Mesendoderm (in vitro differentiated cells): ENCODE data around the gene MARK2. TPM values are rescaled to one million over a fixed set of nuclear protein-coding genes. Genes with fewer than 3 reads are reported as not detected.
A peak's percentile ranks its signal among the peaks of the same experiment; 100 is the strongest.

Experiments
- DNase-seq: peaks from one replicate; pipeline ENCODE4 v3.0.0; 2013
- H2AK5ac ChIP-seq: 2 replicates; pipeline ENCODE4 v1.6.1; 2013; ENCODE audit warnings: low read length, inconsistent platforms
- H2BK120ac ChIP-seq: 2 replicates; pipeline ENCODE4 v1.6.1; 2013; ENCODE audit warnings: low read depth, mild to moderate bottlenecking, low read length, moderate library complexity, mixed read lengths
- H2BK15ac ChIP-seq: replicated peaks from 2 replicates; pipeline ENCODE4 v1.6.1; 2013; ENCODE audit warnings: low read depth, mild to moderate bottlenecking, moderate library complexity
- H2BK5ac ChIP-seq: 2 replicates; pipeline ENCODE4 v1.6.1; 2013; ENCODE audit warnings: low read length, inconsistent platforms
- H3K18ac ChIP-seq: 2 replicates; pipeline ENCODE4 v1.6.1; 2013; ENCODE audit warnings: mild to moderate bottlenecking, low read length, mixed read lengths
- H3K23ac ChIP-seq: one replicate; pipeline ENCODE4 v1.6.1; 2013; ENCODE audit warnings: low read length
- H3K27ac ChIP-seq: 2 replicates; pipeline ENCODE4 v1.5.1; 2013; ENCODE audit warnings: low read depth, mild to moderate bottlenecking, inconsistent platforms, low read length, moderate library complexity
- H3K27me3 ChIP-seq: 2 replicates; pipeline ENCODE4 v1.6.1; 2013; ENCODE audit warnings: low read length, control low read depth, mild to moderate bottlenecking, inconsistent platforms; ENCODE audit not compliant: insufficient read depth, poor library complexity
- H3K36me3 ChIP-seq: 2 replicates; pipeline ENCODE4 v1.6.1; 2013; ENCODE audit warnings: low read length, inconsistent platforms; ENCODE audit not compliant: control insufficient read depth, insufficient read depth
- H3K4ac ChIP-seq: one replicate; pipeline ENCODE4 v1.6.1; 2013; ENCODE audit warnings: low read depth, mild to moderate bottlenecking, low read length, moderate library complexity
- H3K4me1 ChIP-seq: 2 replicates; pipeline ENCODE4 v1.6.1; 2013; ENCODE audit warnings: low read depth, low read length, inconsistent platforms; ENCODE audit not compliant: control insufficient read depth
- H3K4me2 ChIP-seq: 2 replicates; pipeline ENCODE4 v1.6.1; 2013; ENCODE audit warnings: low read length
- H3K4me3 ChIP-seq: 2 replicates; pipeline ENCODE4 v1.5.1; 2013; ENCODE audit warnings: mild to moderate bottlenecking, low read length
- H3K56ac ChIP-seq: one replicate; pipeline ENCODE4 v1.6.1; 2013; ENCODE audit warnings: low read length
- H3K79me1 ChIP-seq: 2 replicates; pipeline ENCODE4 v1.6.1; 2013; ENCODE audit warnings: low read length, inconsistent platforms
- H3K79me2 ChIP-seq: 2 replicates; pipeline ENCODE4 v1.6.1; 2013; ENCODE audit warnings: mild to moderate bottlenecking, low read length; ENCODE audit not compliant: control insufficient read depth, insufficient read depth
- H3K9ac ChIP-seq: 2 replicates; pipeline ENCODE4 v1.6.1; 2013; ENCODE audit warnings: low read length, inconsistent platforms
- H4K5ac ChIP-seq: one replicate; pipeline ENCODE4 v1.6.1; 2013; ENCODE audit warnings: low read length
- H4K8ac ChIP-seq: one replicate; pipeline ENCODE4 v1.6.1; 2013; ENCODE audit warnings: low read depth, mild to moderate bottlenecking, control low read depth, low read length, moderate library complexity
- WGBS: extraction: QIAGEN DNeasy Blood & Tissue Kit; methylation state at CpG from one replicate; pipeline ENCODE4 v1.1.7; 2013; ENCODE audit warnings: low lambda C conversion rate, missing lambda C conversion rate; ENCODE audit not compliant: insufficient coverage; ENCODE audit errors: extremely low coverage; 5-methylcytosine and 5-hydroxymethylcytosine counted together
- polyA plus RNA-seq, 2 experiments: library from polyadenylated mRNA; stranded (reverse); fragments of 200-250 nt; gene quantifications; one replicate each; pipeline ENCODE4 v1.2.3, GENCODE V29; 2013

The MARK2 gene
- 44.0 TPM for polyA plus RNA-seq (2013, experiment 1 of 2)
- 44.6 TPM for polyA plus RNA-seq (2013, experiment 2 of 2)

DNA sequence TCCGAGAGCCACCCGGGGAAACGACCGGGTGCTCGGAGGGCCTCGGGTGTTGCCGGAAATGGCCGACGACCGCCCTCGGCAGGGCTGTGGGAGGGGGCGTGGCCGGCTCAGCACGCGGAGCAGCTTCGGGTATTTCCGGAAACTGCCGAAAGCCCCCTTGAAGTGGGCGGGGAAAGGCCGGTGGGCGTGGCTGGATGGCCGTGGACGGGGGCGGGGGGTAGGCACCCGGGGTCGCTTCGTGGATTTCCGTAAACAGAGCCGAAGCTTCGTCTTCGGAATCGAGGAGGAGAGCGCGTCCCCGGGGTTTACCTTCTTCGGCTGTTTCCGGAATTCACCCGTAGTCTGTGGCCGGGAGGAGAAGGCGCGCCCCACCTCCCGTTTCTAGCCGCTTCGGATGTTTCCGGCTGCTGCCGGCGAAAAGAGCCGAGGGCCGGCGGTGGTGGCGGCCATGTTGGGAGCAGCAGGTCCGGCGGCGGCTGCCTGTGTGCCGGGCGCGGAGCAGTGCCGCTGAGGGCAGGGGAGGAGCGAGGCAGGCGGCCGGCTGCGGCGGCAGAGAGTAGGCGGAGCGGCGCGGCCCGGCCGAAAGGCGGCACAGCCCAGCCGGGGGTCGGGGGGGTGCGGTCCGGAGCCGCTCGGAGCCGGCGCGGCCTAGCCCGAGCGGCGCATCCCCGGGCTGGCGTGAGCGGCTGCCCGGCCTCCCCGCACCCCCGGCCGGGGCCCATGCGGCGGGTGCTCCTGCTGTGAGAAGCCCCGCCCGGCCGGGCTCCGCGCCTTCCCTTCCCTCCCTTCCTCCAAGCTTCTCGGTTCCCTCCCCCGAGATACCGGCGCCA is at the start of gene MARK2:
Gene MARK2, plus strand, starts transcription at position 433 of the 830 bp plus-strand sequence. Its CDS starts 397 bp downstream, at position 830.
- Histone ChIP-seq H3K56ac (peak within 1 kb of the TSS; percentile 97), H3K18ac (peak within 1 kb of the TSS; percentile 65), H2BK15ac (no peak within 1 kb of the TSS), H2BK5ac (no peak within 1 kb of the TSS), H3K27me3 (no peaks in the 10 kb centered on the region), H3K4me3 (peak within 1 kb of the TSS; percentile 94), H3K27ac (peak within 1 kb of the TSS; percentile 94), H3K79me1 (peaks cover 25% of the 10 kb centered on the region), H3K4me2 (peak within 1 kb of the TSS; percentile 97), H2BK120ac (no peak within 1 kb of the TSS), H3K79me2 (peaks cover 43% of the 10 kb centered on the region), H4K8ac (no peak within 1 kb of the TSS), H2AK5ac (no peak within 1 kb of the TSS), H3K36me3 (no peaks in the 10 kb centered on the region), H3K4me1 (peaks cover 19% of the 10 kb centered on the region), H4K5ac (no peak within 1 kb of the TSS), H3K9ac (peak within 1 kb of the TSS; percentile 95), H3K4ac (no peak within 1 kb of the TSS), H3K23ac (peak within 1 kb of the TSS; percentile 87)
- WGBS: no CpG with 5 or more reads among the region's 100 CpGs
- DNase-seq: peak; percentile 99

DNA sequence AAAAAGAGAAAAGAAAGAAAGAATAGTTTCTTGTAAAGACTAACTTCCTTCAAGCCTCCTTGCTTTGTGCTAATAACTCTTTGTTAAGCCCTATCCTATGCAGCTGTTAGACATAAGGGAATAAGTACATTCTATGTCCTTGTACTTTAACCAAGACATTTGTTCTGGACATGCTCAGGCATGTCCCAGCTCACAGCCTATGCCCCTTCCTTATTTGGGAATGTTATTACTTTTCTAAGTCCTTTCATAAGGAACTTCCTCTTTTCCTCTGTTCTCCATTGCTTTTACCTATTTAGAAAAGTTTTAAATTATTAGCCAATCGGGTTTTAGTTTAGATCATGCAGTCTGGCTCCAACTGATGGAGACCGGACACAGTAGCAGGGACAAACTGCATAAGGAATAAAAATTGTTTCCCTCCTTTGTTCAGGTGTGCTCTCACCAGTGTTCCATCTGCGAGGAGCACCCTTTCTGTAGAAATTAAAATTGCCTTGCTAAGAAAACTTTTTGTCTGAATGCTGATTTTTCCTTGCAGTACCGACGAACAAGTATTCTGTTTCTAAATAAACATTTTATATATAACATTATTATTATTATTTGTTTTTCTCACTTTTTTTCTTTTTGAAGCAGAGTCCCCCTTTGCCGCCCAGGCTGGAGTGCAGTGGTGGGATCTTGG is 47.3 kb upstream of the MARK2 start:
- no peak for DNase-seq
- no peak overlapping the region for H3K9ac ChIP-seq

DNA sequence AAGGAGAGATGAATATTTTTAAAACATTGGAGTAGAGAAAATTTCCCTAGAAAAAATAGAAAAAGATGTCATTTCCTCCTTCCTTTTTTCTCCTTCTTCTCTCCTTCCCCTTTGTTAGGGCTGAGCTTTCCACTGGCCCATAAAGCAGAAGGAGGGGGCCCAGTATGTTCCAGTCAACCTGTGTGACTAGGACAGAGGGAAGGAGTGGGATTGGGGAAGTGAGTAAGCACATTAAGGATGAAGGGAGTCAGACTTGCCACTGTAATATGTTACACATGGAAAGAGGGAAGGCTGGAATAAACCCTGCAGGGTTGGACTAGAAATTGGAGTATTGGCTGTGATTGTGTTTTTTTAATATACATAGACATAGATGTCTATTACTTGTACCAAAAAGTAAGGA is 45.7 kb upstream of the MARK2 start:
- Histone ChIP-seq H3K36me3 (no peaks in the 10 kb centered on the region), H4K8ac (no peak overlapping the region), H3K27me3 (no peaks in the 10 kb centered on the region), H2BK120ac (no peak overlapping the region), H3K56ac (no peak overlapping the region), H3K79me1 (no peaks in the 10 kb centered on the region), H4K5ac (no peak overlapping the region), H2BK15ac (no peak overlapping the region), H3K4me3 (no peak overlapping the region), H2BK5ac (no peak overlapping the region), H3K18ac (no peak overlapping the region), H3K4ac (no peak overlapping the region), H3K9ac (no peak overlapping the region), H3K4me2 (no peak overlapping the region), H3K23ac (no peak overlapping the region), H3K27ac (no peak overlapping the region), H3K4me1 (no peaks in the 10 kb centered on the region), H2AK5ac (no peak overlapping the region), H3K79me2 (no peaks in the 10 kb centered on the region)
- DNase-seq: no peak

More for the DNA sequence above, 47.3 kb upstream of the MARK2 start:
- no peak overlapping the region for H3K4ac ChIP-seq
- no peaks in the 10 kb centered on the region for H3K36me3 ChIP-seq
- H4K5ac ChIP-seq: no peak overlapping the region
- no peaks in the 10 kb centered on the region for H3K4me1 ChIP-seq
- no peak overlapping the region for H3K4me3 ChIP-seq
- no peak overlapping the region for H2BK5ac ChIP-seq
- H3K27me3 ChIP-seq: no peaks in the 10 kb centered on the region
- no peak overlapping the region for H2BK120ac ChIP-seq
- H4K8ac ChIP-seq: no peak overlapping the region
- no peak overlapping the region for H2AK5ac ChIP-seq
- no peak overlapping the region for H2BK15ac ChIP-seq
- H3K79me2 ChIP-seq: no peaks in the 10 kb centered on the region
- H3K27ac ChIP-seq: no peak overlapping the region
- no peaks in the 10 kb centered on the region for H3K79me1 ChIP-seq
- no peak overlapping the region for H3K18ac ChIP-seq
- WGBS: no CpG with 5 or more reads among the region's 6 CpGs
- H3K4me2 ChIP-seq: no peak overlapping the region
- no peak overlapping the region for H3K56ac ChIP-seq
- no peak overlapping the region for H3K23ac ChIP-seq

DNA sequence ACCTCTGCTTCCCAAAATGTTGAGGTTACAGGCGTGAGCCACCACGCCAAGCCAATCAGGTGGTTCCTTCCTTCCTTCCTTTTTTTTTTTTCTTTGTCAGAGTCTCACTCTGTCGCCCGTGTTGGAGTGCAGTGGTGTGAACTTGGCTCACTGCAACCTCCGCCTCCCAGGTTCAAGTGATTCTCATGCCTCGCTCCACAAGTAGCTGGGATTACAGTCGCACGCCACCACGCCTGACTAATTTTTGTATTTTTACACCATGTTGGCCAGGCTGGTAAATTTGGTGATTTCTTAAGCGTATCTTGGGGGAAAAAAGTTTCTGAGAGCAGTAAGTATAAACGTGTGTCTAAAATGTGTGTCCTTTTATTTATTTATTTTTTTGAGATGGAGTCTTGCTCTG is 43.8 kb upstream of the MARK2 start:
- Histone ChIP-seq H3K27ac (no peak overlapping the region), H3K36me3 (no peaks in the 10 kb centered on the region), H3K79me1 (no peaks in the 10 kb centered on the region), H3K9ac (no peak overlapping the region), H3K56ac (no peak overlapping the region), H3K18ac (no peak overlapping the region), H3K4me3 (no peak overlapping the region), H3K4ac (no peak overlapping the region), H3K4me1 (no peaks in the 10 kb centered on the region), H2BK5ac (no peak overlapping the region), H2AK5ac (no peak overlapping the region), H2BK15ac (no peak overlapping the region), H3K4me2 (no peak overlapping the region), H3K23ac (no peak overlapping the region), H3K79me2 (no peaks in the 10 kb centered on the region), H3K27me3 (no peaks in the 10 kb centered on the region), H4K5ac (no peak overlapping the region), H4K8ac (no peak overlapping the region), H2BK120ac (no peak overlapping the region)
- no peak for DNase-seq
- no CpG with 5 or more reads among the region's 11 CpGs for WGBS

DNA sequence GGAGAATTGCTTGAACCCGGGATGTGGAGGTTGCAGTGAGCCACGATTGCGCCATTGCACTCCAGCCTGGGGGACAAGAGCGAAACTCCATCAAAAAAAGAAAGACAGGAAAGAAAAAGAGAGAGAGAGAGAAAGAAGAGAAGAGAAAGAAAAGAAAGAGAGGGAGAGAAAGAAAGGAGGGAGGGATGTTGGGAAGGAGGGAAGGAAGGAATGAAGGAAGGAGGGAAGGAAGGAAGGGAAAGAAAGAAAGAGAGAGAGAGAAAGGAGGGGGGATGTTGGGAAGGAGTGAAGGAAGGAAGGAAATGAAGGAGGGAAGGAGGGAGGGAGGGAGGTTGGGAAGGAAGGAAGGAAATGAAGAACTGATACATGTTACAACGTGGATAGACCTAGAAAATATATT is 38.0 kb upstream of the MARK2 start:
- Histone ChIP-seq H3K27ac (no peak overlapping the region), H3K79me2 (no peaks in the 10 kb centered on the region), H3K56ac (no peak overlapping the region), H3K18ac (no peak overlapping the region), H3K9ac (no peak overlapping the region), H4K8ac (no peak overlapping the region), H3K4me2 (no peak overlapping the region), H3K23ac (no peak overlapping the region), H3K27me3 (no peaks in the 10 kb centered on the region), H2AK5ac (no peak overlapping the region), H4K5ac (no peak overlapping the region), H3K79me1 (no peaks in the 10 kb centered on the region), H3K36me3 (no peaks in the 10 kb centered on the region), H2BK15ac (no peak overlapping the region), H2BK5ac (no peak overlapping the region), H3K4me3 (no peak overlapping the region), H2BK120ac (no peak overlapping the region), H3K4ac (no peak overlapping the region), H3K4me1 (no peaks in the 10 kb centered on the region)
- WGBS: no CpG with 5 or more reads among the region's 5 CpGs
- DNase-seq: no peak
